GM12878 (cell line): ENCODE data around the gene TAAR9. TPM values are rescaled to one million over a fixed set of nuclear protein-coding genes. Genes with fewer than 3 reads are reported as not detected.

Source experiments
- ATAC-seq: fragments of 200-7000 bp; cut with Tn5 transposase; 3 replicates; pipeline ENCODE4 v1.9.1; 2020; ENCODE audit warnings: mild to moderate bottlenecking, moderate library complexity
- BruUV-seq: library from RNA; stranded (reverse); fragments of 400-500 nt; replicated peaks from 2 replicates; lab custom pipeline; 2021; lab: Mats Ljungman, UMichigan
- CTCF ChIA-PET: fragments of 300-600 bp; sonication (Branson Sonifier 250); formaldehyde crosslinking; extraction: SDS; loops from one replicate; lab custom pipeline; 2021; ENCODE audit warnings: inconsistent platforms; lab: Yijun Ruan, JAX
- POLR2A ChIA-PET: fragments of 350-600 bp; formaldehyde crosslinking; extraction: SDS; loops from one replicate; lab custom pipeline; 2021; ENCODE audit warnings: inconsistent platforms; lab: Charles Lee
- RAD21 ChIA-PET: fragments of 300-600 bp; sonication (Branson Sonifier 250); formaldehyde crosslinking; loops from one replicate; lab custom pipeline; 2023; ENCODE audit warnings: antibody characterized with exemption; ENCODE audit not compliant: unreplicated experiment; lab: Charles Lee
- SMC1A ChIA-PET: fragments of 300-600 bp; sonication (Branson Sonifier 250); formaldehyde crosslinking; loops from one replicate; lab custom pipeline; 2023; ENCODE audit not compliant: unreplicated experiment, uncharacterized antibody; lab: Charles Lee
- DNase-seq: peaks from one replicate; pipeline ENCODE4 v3.0.0-alpha.2; 2011; ENCODE audit warnings: low read depth, low spot score
- FAIRE-seq: peaks from 3 replicates; lab custom pipeline; 2011; peaks lifted over from hg19 to GRCh38; lab: Jason Lieb, UNC
- H2AFZ ChIP-seq: 2 replicates; pipeline ENCODE4 v1.6.0; 2011; ENCODE audit warnings: low read depth, low read length, control low read depth; ENCODE audit not compliant: control insufficient read depth
- H3K27ac ChIP-seq: 2 replicates; pipeline ENCODE4 v1.5.1; 2011; ENCODE audit warnings: control low read depth; ENCODE audit not compliant: control insufficient read depth, insufficient read depth
- H3K27me3 ChIP-seq, 2 experiments: replicated peaks in 1 of 2; 2 replicates each; pipeline versions ENCODE4 v1.6.0 to v1.6.1; 2011; ENCODE audit warnings: low read length in 1 of 2; ENCODE audit not compliant: control insufficient read depth in 2 of 2, insufficient read depth in 2 of 2
- H3K36me3 ChIP-seq, 2 experiments: 2 replicates each; pipeline ENCODE4 v1.5.1; 2011; ENCODE audit warnings: low read length in 1 of 2; ENCODE audit not compliant: control insufficient read depth in 2 of 2, insufficient read depth in 2 of 2
- H3K4me1 ChIP-seq: 2 replicates; pipeline ENCODE4 v1.6.1; 2011; ENCODE audit warnings: mild to moderate bottlenecking, low read length, moderate library complexity, mixed read lengths; ENCODE audit not compliant: control insufficient read depth, insufficient read depth
- H3K4me2 ChIP-seq: 2 replicates; pipeline ENCODE4 v1.6.0; 2011; ENCODE audit warnings: control low read depth; ENCODE audit not compliant: control insufficient read depth, insufficient read depth
- H3K4me3 ChIP-seq: fragments of 200-600 bp; sonication (generic); 2 replicates; pipeline ENCODE4 v1.5.1; 2016
- H3K79me2 ChIP-seq: 2 replicates; pipeline ENCODE4 v1.6.0; 2011; ENCODE audit warnings: low read length; ENCODE audit not compliant: control insufficient read depth, insufficient read depth
- H3K9ac ChIP-seq: 2 replicates; pipeline ENCODE4 v1.8.0; 2011; ENCODE audit warnings: low read length, control low read depth, mixed read lengths; ENCODE audit not compliant: control insufficient read depth, insufficient read depth
- H3K9me3 ChIP-seq: replicated peaks from 3 replicates; pipeline ENCODE4 v1.5.1; 2011; ENCODE audit warnings: mild to moderate bottlenecking, low read length; ENCODE audit not compliant: control insufficient read depth, insufficient read depth
- H4K20me1 ChIP-seq: 2 replicates; pipeline ENCODE4 v1.6.0; 2011; ENCODE audit not compliant: control insufficient read depth, insufficient read depth
- BHLHE40 ChIP-seq, 2 experiments: fragments of 450-650 bp in 1 of 2; IDR thresholded peaks; 2 replicates each; pipeline ENCODE4 v1.6.1; 2011 to 2017; ENCODE audit warnings: low read depth in 2 of 2, borderline replicate concordance in 1 of 2, improper control_type of control experiment in 1 of 2, low read length in 1 of 2, mild to moderate bottlenecking in 1 of 2
- BMI1 ChIP-seq: fragments of 450-650 bp; IDR thresholded peaks from 2 replicates; pipeline ENCODE4 v1.6.1; 2016; ENCODE audit warnings: mild to moderate bottlenecking, moderate library complexity, borderline replicate concordance
- DPF2 ChIP-seq: fragments of 450-650 bp; IDR thresholded peaks from 2 replicates; pipeline ENCODE4 v1.6.1; 2017; ENCODE audit warnings: mild to moderate bottlenecking
- EED ChIP-seq: sonication (generic); IDR thresholded peaks from 2 replicates; pipeline ENCODE4 v1.6.1; 2016; ENCODE audit warnings: antibody characterized with exemption, low read depth
- EP300 ChIP-seq, 2 experiments: fragments of 150-350 bp in 1 of 2; IDR thresholded peaks; 2 replicates each; pipeline ENCODE4 v1.6.1; 2011 to 2012; ENCODE audit warnings: low read depth in 2 of 2, low read length in 2 of 2, borderline replicate concordance in 1 of 2, improper control_type of control experiment in 1 of 2, inconsistent platforms in 1 of 2; ENCODE audit not compliant: control insufficient read depth in 1 of 2
- IRF4 ChIP-seq: IDR thresholded peaks from 2 replicates; pipeline ENCODE4 v1.6.1; 2011; ENCODE audit warnings: low read depth, low read length
- MLLT1 ChIP-seq: fragments of 450-650 bp; IDR thresholded peaks from 2 replicates; pipeline ENCODE4 v1.6.1; 2016; ENCODE audit warnings: mild to moderate bottlenecking
- MTA3 ChIP-seq: IDR thresholded peaks from 2 replicates; pipeline ENCODE4 v1.6.1; 2012; ENCODE audit warnings: low read length, inconsistent platforms, borderline replicate concordance
- MYB ChIP-seq: fragments of 150-350 bp; IDR thresholded peaks from 2 replicates; pipeline ENCODE4 v1.6.1; 2014; ENCODE audit warnings: mild to moderate bottlenecking, low read depth, low read length, borderline replicate concordance
- NFIC ChIP-seq: IDR thresholded peaks from 2 replicates; pipeline ENCODE4 v1.6.1; 2012; ENCODE audit warnings: low read depth, mild to moderate bottlenecking, inconsistent platforms, low read length, moderate library complexity
- USF1 ChIP-seq: IDR thresholded peaks from 2 replicates; pipeline ENCODE4 v1.6.1; 2011; ENCODE audit warnings: borderline replicate concordance, low read depth, mild to moderate bottlenecking, moderate library complexity, mixed read lengths, low read length; ENCODE audit not compliant: insufficient read depth; ENCODE audit errors: extremely low read length
- ZBED1 ChIP-seq: IDR thresholded peaks from 2 replicates; pipeline ENCODE4 v1.6.1; 2016; ENCODE audit warnings: borderline replicate concordance
- ZZZ3 ChIP-seq: IDR thresholded peaks from 2 replicates; pipeline ENCODE4 v1.6.1; 2011; ENCODE audit warnings: low read depth; ENCODE audit not compliant: control insufficient read depth, insufficient read length
- WGBS: methylation state at CpG from one replicate; pipeline ENCODE4 v1.1.6; 2016; ENCODE audit warnings: low lambda C conversion rate; ENCODE audit not compliant: insufficient replicate concordance, insufficient coverage; ENCODE audit errors: missing lambda C conversion rate; 5-methylcytosine and 5-hydroxymethylcytosine counted together
- in situ Hi-C: fragments of 300-500 bp; cut with MboI; formaldehyde crosslinking; loops from 9 replicates; pipeline ENCODE4 v1.14.3; 2018; ENCODE audit warnings: mixed read lengths
- intact Hi-C: fragments of 100-400 bp; cut with micrococcal nuclease; formaldehyde crosslinking; loops from one replicate; pipeline ENCODE4 v1.14.2; 2022; ENCODE audit not compliant: unreplicated experiment
- polyA plus RNA-seq, 11 experiments: library from polyadenylated mRNA; depleted of rRNA in 4 of 11; unstranded in 6 of 11; stranded (reverse) in 5 of 11; fragments of >200 nt; fragmentation: Nextera tagmentation in 4 of 11; fragmentation: Illumina TruSeq in 1 of 11; extraction: Ambion mirVana in 4 of 11; extraction: Trizol in 1 of 11; gene quantifications; 1 replicate in 1 of 11; 2 replicates in 10 of 11; pipeline versions ENCODE4 v1.2.1 to v1.2.3, GENCODE V29; 2011 to 2016; ENCODE audit warnings: inconsistent platforms in 2 of 11, missing spikeins in 2 of 11, low read depth in 1 of 11
- total RNA-seq, 4 experiments: library from RNA; depleted of rRNA in 3 of 4; stranded (reverse); fragments of >200 nt in 3 of 4; fragmentation: Illumina TruSeq in 1 of 4; extraction: Trizol in 1 of 4; gene quantifications; 2 replicates each; pipeline versions ENCODE4 v1.2.1 to v1.2.3, GENCODE V29; 2013 to 2021

Gene TAAR9
- total and polyA plus RNA-seq, 10 of the 15 experiments (the other 5 are each of a cell fraction or from before 2014, with no cell fraction given), result not detected

- Histone ChIP-seq H3K9ac (peak overlapping the region; percentile 51), H3K4me1 (peaks cover 8% of the 10 kb centered on the region), H3K9me3 (no peaks in the 10 kb centered on the region), H3K27me3 (no peaks in the 10 kb centered on the region), H3K79me2 (peaks cover 63% of the 10 kb centered on the region), H2AFZ (no peak overlapping the region), H3K4me3 (peak overlapping the region; percentile 61), H3K36me3 (peaks cover 0 to 11% of the 10 kb centered on the region in 2 experiments; a peak in 1 of 4 replicates), H4K20me1 (no peaks in the 10 kb centered on the region), H3K27ac (peak overlapping the region; percentile 63), H3K4me2 (peak overlapping the region; percentile 67)
- FAIRE-seq, result no peak
- ChIA-PET POLR2A (interaction anchor here (1.1 to 2.7 kb wide), 2 partner anchors 16 to 303 kb away, joined by 3 to 25 read pairs; no protein-coding TSS in a partner anchor), CTCF (interaction anchor here (0.8 to 1.7 kb wide), 5 partner anchors 11 to 231 kb away, joined by 3 to 13 read pairs (median 6); no protein-coding TSS in a partner anchor), RAD21 (interaction anchor here (0.7 to 1.8 kb wide), 6 partner anchors 11 to 232 kb away, joined by 3 to 26 read pairs (median 4); no protein-coding TSS in a partner anchor), SMC1A (interaction anchor here (0.6 to 3.0 kb wide), 5 partner anchors 16 to 232 kb away, joined by 3 to 25 read pairs (median 8); no protein-coding TSS in a partner anchor)
- ATAC-seq, result peak; percentile 24
- TF ChIP-seq BHLHE40 (IDR thresholded peaks at IDR 0.05; ENCODE audit: borderline replicate concordance in 1 of 2, low read depth in 2 of 2, low read length in 1 of 2) (0 out of 4 replicates have a peak, but pooled peaks of 1 of the 2 experiments have one; percentile 19), MYB (no peak)
- BruUV-seq, result no TSS peak
- intact Hi-C loops, result loop anchor here (2.0 to 10.0 kb wide), 4 partner anchors 13 to 1443 kb away; partner anchors contain the start of genes RPS12 and TBPL1
- in situ Hi-C loops, result no loop called here
- WGBS, result 2% methylated on average over 2 of the region's 2 CpGs
- DNase-seq, result no peak
These were observed 26.3 kb upstream of the TAAR9 start for GRCh38 chr6:132511831-132512220.

GRCh38 chr6:132512342-132512637 lies 25.8 kb upstream of the TAAR9 start:
- peaks cover 6% of the 10 kb centered on the region for H3K4me1 ChIP-seq
- H3K9ac ChIP-seq, result peak overlapping the region; percentile 51
- ChIA-PET CTCF (interaction anchor here (0.7 to 1.7 kb wide), 7 partner anchors 11 to 232 kb away, joined by 3 to 13 read pairs (median 6); no protein-coding TSS in a partner anchor), SMC1A (interaction anchor here (0.6 to 1.7 kb wide), 6 partner anchors 12 to 233 kb away, joined by 3 to 25 read pairs (median 6); no protein-coding TSS in a partner anchor), RAD21 (interaction anchor here (0.8 to 1.8 kb wide), 13 partner anchors 11 to 309 kb away, joined by 3 to 26 read pairs (median 3); partner anchors contain the start of gene RPS12), POLR2A (interaction anchor here (1.1 to 2.7 kb wide), 4 partner anchors 14 to 303 kb away, joined by 3 to 25 read pairs (median 5); no protein-coding TSS in a partner anchor)
- BruUV-seq, result no TSS peak
- in situ Hi-C loops (no loop called here), intact Hi-C loops (loop anchor here (2.0 to 10.0 kb wide), 4 partner anchors 13 to 1443 kb away; partner anchors contain the start of genes RPS12 and TBPL1)
- ATAC-seq (no peak), DNase-seq (no peak), FAIRE-seq (no peak)
- no peaks in the 10 kb centered on the region for H4K20me1 ChIP-seq
- peak overlapping the region; percentile 61 for H3K4me3 ChIP-seq
- H3K27me3 ChIP-seq, result no peaks in the 10 kb centered on the region
- no peaks in the 10 kb centered on the region for H3K9me3 ChIP-seq
- peaks cover 58% of the 10 kb centered on the region for H3K79me2 ChIP-seq
- WGBS, result 1% methylated on average over 7 of the region's 7 CpGs
- peak overlapping the region; percentile 67 for H3K4me2 ChIP-seq
- peaks cover 0 to 7% of the 10 kb centered on the region in 2 experiments; a peak in 1 of 4 replicates for H3K36me3 ChIP-seq
- peak overlapping the region; percentile 63 for H3K27ac ChIP-seq
- peak overlapping the region; percentile 82 for H2AFZ ChIP-seq
- TF ChIP-seq USF1 (no peak), DPF2 (no peak), BMI1 (peak; percentile 24; the same call in 1 of the 2 replicates), NFIC (peak; percentile 49; the same call in 1 of the 2 replicates), MLLT1 (0 out of 2 replicates have a peak, but pooled peaks have one; percentile 44), EP300 (IDR thresholded peaks at IDR 0.05; ENCODE audit: borderline replicate concordance in 1 of 2, control insufficient read depth in 1 of 2, low read depth in 2 of 2, low read length in 2 of 2) (peak in 1 of 2 experiments; percentile 76; a peak in 2 of 4 replicates), ZBED1 (no peak), MTA3 (no peak; the same call in 1 of the 2 replicates), EED (0 out of 2 replicates have a peak, but pooled peaks have one; percentile 74), ZZZ3 (no peak), IRF4 (0 out of 2 replicates have a peak, but pooled peaks have one; percentile 15)
